WI38 (cell line): ENCODE data around the gene TMEM139.

Experiments
- H3K4me3 ChIP-seq: 2 replicates; pipeline ENCODE4 v1.5.1; 2011; ENCODE audit warnings: low read depth, mild to moderate bottlenecking, control low read depth, low read length
- CTCF ChIP-seq: IDR thresholded peaks from 2 replicates; pipeline ENCODE4 v1.5.1; 2012; ENCODE audit warnings: low read depth, mild to moderate bottlenecking, control low read depth, low read length

TMEM139 gene

DNA sequence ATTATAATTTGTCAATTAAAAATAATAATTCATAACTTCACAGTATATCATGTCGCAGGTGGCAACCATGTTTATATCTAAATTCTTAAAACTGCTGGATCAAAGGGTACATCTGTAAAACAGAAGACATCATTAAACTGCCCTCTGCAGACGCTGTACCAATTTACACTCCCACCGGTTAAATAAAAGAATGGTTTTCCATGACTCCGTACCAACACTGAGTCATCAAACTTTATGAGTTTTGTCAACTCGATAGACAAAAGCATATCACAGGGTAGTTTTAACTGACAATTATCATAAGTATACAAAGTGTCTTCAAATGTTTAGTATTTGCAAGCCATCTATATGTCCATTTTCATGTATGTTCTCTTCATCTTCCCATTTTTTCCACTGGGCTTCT lies 27.3 kb upstream of the TMEM139 start:
- no peak for TF ChIP-seq CTCF
- H3K4me3 ChIP-seq: no peak overlapping the region

- TF ChIP-seq CTCF: no peak
Observed at GRCh38 chr7:143258831-143259230, 25.9 kb upstream of the TMEM139 start.

DNA sequence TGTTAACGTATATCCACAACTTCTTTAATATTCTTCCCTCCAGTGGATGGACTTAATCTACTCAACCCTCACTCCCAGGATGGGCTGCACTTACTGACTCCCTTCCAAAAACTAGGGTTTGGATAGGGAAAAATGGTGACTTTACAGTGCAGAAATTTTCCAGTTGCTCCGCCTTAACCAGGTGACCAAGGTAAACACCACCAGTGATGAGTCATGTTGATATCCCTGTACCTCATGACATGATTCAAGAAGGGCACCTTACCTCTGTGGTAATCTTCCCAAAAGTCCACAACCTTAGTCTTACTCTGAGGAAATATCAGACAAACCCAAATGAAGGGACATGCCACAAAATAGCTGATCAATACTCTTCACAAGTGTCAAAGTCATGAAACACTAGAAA lies 25.0 kb upstream of the TMEM139 start:
- H3K4me3 ChIP-seq: no peak overlapping the region
- TF ChIP-seq CTCF: no peak

More at GRCh38 chr7:143258831-143259230, 25.9 kb upstream of the TMEM139 start:
- H3K4me3 ChIP-seq: no peak overlapping the region

GRCh38 chr7:143261901-143262300 lies 22.9 kb upstream of the TMEM139 start:
- no peak for TF ChIP-seq CTCF
- H3K4me3 ChIP-seq: no peak overlapping the region

GRCh38 chr7:143263266-143264195 lies 21.2 kb upstream of the TMEM139 start, which contains the start of gene GSTK1:
Gene GSTK1, plus strand, starts transcription at chr7:143263441. Its CDS starts 73 bp downstream, at chr7:143263514.
- no peak for TF ChIP-seq CTCF
- peak within 1 kb of the TSS; percentile 87 for H3K4me3 ChIP-seq

DNA sequence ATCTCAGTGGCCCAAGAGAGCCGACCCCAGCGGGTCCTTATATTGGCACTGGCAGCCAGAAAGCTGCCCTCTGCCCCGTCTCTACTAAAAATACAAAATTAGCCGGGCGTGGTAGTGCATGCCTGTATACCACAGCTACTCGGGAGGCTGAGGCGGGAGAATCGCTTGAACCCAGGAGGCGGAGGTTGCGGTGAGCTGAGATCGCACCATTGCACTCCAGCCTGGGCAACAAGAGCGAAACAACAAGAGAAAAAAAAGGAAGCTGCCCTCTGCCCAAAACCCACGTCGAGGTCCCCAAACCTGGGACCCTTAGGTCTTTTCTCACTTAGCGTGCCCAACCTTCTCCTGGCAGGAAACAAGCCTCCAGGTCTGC lies 20.6 kb upstream of the TMEM139 start:
- peak overlapping the region; percentile 87 for H3K4me3 ChIP-seq

DNA sequence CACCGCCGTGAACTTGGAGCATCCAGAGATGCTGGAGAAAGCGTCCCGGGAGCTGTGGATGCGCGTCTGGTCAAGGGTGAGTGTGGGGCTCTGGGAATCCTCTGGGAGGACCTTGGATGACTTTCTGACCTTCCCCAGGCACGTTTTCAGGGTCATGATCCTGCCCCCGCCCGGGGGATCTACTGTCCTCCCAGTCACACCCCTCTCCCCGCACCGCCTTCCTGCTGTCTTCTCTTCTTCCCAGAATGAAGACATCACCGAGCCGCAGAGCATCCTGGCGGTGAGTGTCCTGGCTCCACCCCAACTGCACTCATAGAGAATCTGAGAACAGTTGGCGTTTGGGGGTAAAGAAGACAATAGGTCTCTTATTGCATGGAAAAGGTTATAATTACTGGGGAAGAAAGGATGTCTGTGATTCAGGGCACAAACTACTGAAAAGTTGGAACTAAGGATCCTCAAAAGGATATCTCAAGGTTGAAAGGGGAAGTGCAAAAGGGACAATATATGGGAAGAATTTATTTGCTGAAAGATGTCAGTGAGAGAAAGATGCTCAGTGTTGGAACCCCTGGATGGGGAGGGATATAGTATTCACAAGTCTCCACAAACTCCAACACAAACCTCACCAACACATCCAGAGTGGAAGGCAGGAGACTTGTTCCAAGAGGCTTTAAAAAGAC lies 19.6 kb upstream of the TMEM139 start:
- H3K4me3 ChIP-seq: no peak overlapping the region
- TF ChIP-seq CTCF: no peak
